Thyroid gland (tissue), 4 donors: ENCODE results near the gene MYZAP. TPM values are rescaled to one million over a fixed set of nuclear protein-coding genes. Genes with fewer than 3 reads are reported as not detected.

Experiments used
- DNase-seq, 2 donors: peaks; one replicate each; pipeline ENCODE4 v3.0.0-alpha.2; 2019
- H3K27ac ChIP-seq, 3 donors: fragments of 200-600 bp; sonication (generic); 1 replicate in 2 of 3; 2 replicates in 1 of 3; pipeline ENCODE4 v1.5.1; 2016 to 2019; ENCODE audit warnings: mild to moderate bottlenecking in 1 of 3, moderate library complexity in 1 of 3
- H3K27me3 ChIP-seq: fragments of 200-600 bp; sonication (generic); one replicate; pipeline ENCODE4 v1.5.1; 2019
- H3K36me3 ChIP-seq, 2 donors: fragments of 200-600 bp; sonication (generic); one replicate each; pipeline ENCODE4 v1.5.1; 2016 to 2019
- H3K4me1 ChIP-seq, 2 donors: fragments of 200-600 bp; sonication (generic); one replicate each; pipeline ENCODE4 v1.5.1; 2017 to 2019
- H3K4me3 ChIP-seq, 3 donors: fragments of 200-600 bp; sonication (generic); replicated peaks in 1 of 3; 1 replicate in 2 of 3; 2 replicates in 1 of 3; pipeline ENCODE4 v1.5.1; 2016; ENCODE audit warnings: mild to moderate bottlenecking in 1 of 3
- H3K9me3 ChIP-seq: fragments of 200-600 bp; sonication (generic); one replicate; pipeline ENCODE4 v1.5.1; 2017
- POLR2A ChIP-seq, 2 donors: fragments of 450-650 bp; IDR thresholded peaks; one replicate each; pipeline ENCODE4 v1.6.1; 2017; ENCODE audit warnings: antibody characterized with exemption in 2 of 2, mild to moderate bottlenecking in 2 of 2, moderate library complexity in 1 of 2
- WGBS, 2 donors: methylation state at CpG; one replicate each; pipeline ENCODE4 v1.1.5; 2017; 5-methylcytosine and 5-hydroxymethylcytosine counted together
- intact Hi-C: fragments of 100-400 bp; cut with DNase I; formaldehyde crosslinking; loops from one replicate; pipeline ENCODE4 v1.15.1; 2023
- total RNA-seq, 4 donors: library from RNA; depleted of rRNA; stranded (reverse); fragments of >200 nt; gene quantifications; one replicate each; pipeline ENCODE4 v1.2.3, GENCODE V29; 2016
- TF ChIP-seq, protein P1 (sequence below), 6 experiments: fragments of 200-600 bp in 3 of 6; fragments of 450-650 bp in 3 of 6; sonication (generic) in 3 of 6; IDR thresholded peaks; one replicate each; pipeline ENCODE4 v1.5.1; 2016 to 2019; ENCODE audit warnings: antibody characterized with exemption in 6 of 6, mild to moderate bottlenecking in 2 of 6, inconsistent platforms in 1 of 6, moderate library complexity in 1 of 6

The MYZAP gene
- total RNA-seq, 4 donors from 2014 or later: 3.2 to 20.7 (median 6.4) TPM

DNA sequence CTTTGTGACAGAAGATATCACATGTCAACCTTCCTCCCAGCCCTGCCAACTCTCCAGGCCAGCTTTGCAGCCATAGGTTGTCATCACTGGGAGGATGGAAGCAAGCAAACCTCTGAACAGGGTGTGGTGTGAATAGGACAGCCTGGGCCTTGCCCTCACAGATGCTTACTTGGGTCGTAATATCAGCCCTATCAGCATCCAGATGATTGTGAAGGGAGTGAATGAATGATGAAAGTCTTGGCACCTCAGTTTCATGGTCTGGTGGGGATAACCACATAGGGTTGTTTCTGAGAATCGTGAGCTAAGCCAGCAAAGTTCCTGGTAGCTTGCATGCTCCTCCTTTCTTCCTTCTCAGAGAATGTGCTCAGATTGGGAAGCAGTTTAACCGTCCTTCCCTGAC is 59.7 kb downstream of the MYZAP start:
- 90% methylated on average over 3 of the region's 3 CpGs for WGBS, 2 donors
- no peaks in the 10 kb centered on the region for H3K9me3 ChIP-seq
- H3K36me3 ChIP-seq: no peaks in the 10 kb centered on the region
- no peaks in the 10 kb centered on the region for H3K27me3 ChIP-seq
- TF ChIP-seq, protein P1, sequence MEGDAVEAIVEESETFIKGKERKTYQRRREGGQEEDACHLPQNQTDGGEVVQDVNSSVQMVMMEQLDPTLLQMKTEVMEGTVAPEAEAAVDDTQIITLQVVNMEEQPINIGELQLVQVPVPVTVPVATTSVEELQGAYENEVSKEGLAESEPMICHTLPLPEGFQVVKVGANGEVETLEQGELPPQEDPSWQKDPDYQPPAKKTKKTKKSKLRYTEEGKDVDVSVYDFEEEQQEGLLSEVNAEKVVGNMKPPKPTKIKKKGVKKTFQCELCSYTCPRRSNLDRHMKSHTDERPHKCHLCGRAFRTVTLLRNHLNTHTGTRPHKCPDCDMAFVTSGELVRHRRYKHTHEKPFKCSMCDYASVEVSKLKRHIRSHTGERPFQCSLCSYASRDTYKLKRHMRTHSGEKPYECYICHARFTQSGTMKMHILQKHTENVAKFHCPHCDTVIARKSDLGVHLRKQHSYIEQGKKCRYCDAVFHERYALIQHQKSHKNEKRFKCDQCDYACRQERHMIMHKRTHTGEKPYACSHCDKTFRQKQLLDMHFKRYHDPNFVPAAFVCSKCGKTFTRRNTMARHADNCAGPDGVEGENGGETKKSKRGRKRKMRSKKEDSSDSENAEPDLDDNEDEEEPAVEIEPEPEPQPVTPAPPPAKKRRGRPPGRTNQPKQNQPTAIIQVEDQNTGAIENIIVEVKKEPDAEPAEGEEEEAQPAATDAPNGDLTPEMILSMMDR (IDR thresholded peaks at IDR 0.05): no peak
- no peak for TF ChIP-seq POLR2A (IDR thresholded peaks at IDR 0.05)
- peaks cover 5 to 22% of the 10 kb centered on the region in 2 donors for H3K4me1 ChIP-seq
- intact Hi-C loops: no loop called here
- H3K4me3 ChIP-seq: no peak overlapping the region
- H3K27ac ChIP-seq: no peak overlapping the region
- no peak for DNase-seq

DNA sequence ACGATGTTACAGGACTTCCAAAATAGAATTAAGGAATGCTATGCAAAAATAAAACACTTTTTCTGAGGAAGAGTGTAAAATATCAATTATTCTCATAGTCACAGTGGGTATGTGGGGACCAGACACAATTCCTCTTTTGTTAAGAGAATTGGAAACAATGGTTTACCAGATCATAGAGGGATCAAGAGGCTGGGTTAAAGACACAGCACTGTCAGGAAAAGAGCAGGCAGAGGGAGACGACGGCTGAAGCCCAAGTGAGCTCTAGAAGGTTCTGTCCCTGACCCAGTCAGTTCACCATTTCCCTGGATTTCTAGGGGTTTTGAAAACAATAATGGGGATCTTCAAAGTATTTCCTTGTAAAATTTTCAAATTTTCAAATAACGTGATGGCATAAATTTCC is 60.8 kb downstream of the MYZAP start:
- H3K27me3 ChIP-seq: no peaks in the 10 kb centered on the region
- H3K36me3 ChIP-seq: no peaks in the 10 kb centered on the region
- no peak overlapping the region for H3K27ac ChIP-seq
- no peak for TF ChIP-seq POLR2A (IDR thresholded peaks at IDR 0.05)
- TF ChIP-seq, protein P1 (IDR thresholded peaks at IDR 0.05): no peak
- 89 to 94% methylated on average over 4 of the region's 4 CpGs for WGBS, 2 donors
- no peak for DNase-seq
- H3K4me3 ChIP-seq: no peak overlapping the region
- peaks cover 5 to 14% of the 10 kb centered on the region in 2 donors for H3K4me1 ChIP-seq
- H3K9me3 ChIP-seq: no peaks in the 10 kb centered on the region
- intact Hi-C loops: no loop called here

DNA sequence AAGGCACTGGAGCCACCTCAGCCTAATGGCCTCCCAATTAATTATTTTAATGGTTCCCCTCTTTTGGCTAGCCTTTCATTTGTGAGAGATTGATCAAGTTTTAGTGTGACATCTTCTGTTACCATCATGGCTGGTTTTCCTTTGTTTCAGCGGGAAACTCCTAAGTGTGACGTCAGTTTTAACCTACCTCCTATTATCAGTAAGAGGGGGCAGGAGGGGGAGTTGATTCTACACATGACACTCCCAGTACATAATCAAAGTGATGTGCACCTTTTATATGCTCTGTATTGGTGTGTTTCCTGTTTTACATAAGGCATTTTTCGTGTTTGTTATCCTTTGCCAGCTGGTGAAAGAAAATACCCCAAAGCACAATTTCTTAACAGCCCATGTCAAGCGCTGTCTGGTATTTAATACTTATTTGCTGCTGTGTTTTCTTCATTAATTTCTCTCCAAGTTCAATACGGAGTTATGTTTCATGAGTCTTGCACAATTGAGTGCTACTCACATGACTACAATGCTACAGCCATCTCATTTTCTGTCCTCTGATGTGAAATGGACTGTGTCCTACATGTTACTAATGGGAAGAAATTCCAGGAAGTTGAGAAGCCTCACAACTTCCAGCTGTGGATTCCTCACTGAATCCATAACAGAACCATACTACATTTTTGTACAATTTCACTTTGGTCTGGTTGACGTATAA is 62.6 kb downstream of the MYZAP start:
- no peaks in the 10 kb centered on the region for H3K27me3 ChIP-seq
- no peaks in the 10 kb centered on the region for H3K36me3 ChIP-seq
- intact Hi-C loops: no loop called here
- 64 to 69% methylated on average over 6 of the region's 6 CpGs for WGBS, 2 donors
- no peak for DNase-seq
- peak overlapping the region; percentile 33 to 54 (median 50) for H3K27ac ChIP-seq
- H3K4me3 ChIP-seq: no peak overlapping the region
- H3K9me3 ChIP-seq: no peaks in the 10 kb centered on the region
- TF ChIP-seq, protein P1 (IDR thresholded peaks at IDR 0.05): no peak
- TF ChIP-seq POLR2A (IDR thresholded peaks at IDR 0.05): no peak
- H3K4me1 ChIP-seq: peaks cover 5 to 11% of the 10 kb centered on the region in 2 donors

DNA sequence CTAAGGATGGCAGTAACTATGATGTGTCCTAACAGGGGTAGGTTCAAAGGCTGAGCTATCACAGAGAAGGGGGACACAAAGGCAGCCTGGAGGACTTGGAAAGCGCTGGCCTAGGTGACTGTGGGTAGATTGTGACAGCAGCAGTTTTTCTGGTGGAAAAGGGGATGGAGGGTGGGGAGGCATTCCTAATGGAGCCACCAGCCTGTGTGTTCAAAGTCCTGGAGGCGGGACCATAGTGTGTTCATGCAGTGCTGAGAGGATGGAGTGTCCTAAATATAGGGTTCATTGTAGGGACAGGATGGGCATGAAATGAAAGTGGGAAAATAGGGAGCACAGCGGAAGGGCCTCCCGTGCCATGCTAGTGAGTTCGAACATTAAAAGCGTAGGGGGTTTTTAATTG is 63.3 kb downstream of the MYZAP start:
- intact Hi-C loops: no loop called here
- H3K36me3 ChIP-seq: no peaks in the 10 kb centered on the region
- 81 to 83% methylated on average over 6 of the region's 6 CpGs for WGBS, 2 donors
- peaks cover 5 to 11% of the 10 kb centered on the region in 2 donors for H3K4me1 ChIP-seq
- no peaks in the 10 kb centered on the region for H3K9me3 ChIP-seq
- H3K4me3 ChIP-seq: no peak overlapping the region
- no peak for DNase-seq
- H3K27ac ChIP-seq: peak overlapping the region; percentile 32 to 54 (median 33)
- no peaks in the 10 kb centered on the region for H3K27me3 ChIP-seq
- no peak for TF ChIP-seq POLR2A (IDR thresholded peaks at IDR 0.05)
- TF ChIP-seq, protein P1 (IDR thresholded peaks at IDR 0.05): no peak

DNA sequence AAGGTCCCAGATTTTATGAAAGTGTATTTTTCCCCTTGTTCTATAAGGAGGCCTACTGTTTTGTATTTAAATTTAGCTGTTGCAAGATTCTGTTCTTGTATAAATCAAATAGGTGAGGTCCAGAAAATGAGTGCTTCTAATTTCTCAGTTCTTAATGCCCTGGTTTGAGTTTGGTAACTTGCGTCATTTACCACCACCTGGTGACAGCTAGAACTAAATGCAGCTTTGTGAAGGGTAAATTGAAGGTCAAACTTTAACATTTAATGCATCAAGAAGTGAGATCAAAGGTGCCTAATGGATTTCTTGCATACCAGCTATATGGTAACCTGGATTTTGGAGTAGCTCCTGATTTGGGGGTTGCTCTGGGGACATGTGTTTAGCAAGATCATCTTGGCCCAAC is 64.1 kb downstream of the MYZAP start:
- no peak for DNase-seq
- Histone ChIP-seq H3K36me3 (no peaks in the 10 kb centered on the region), H3K4me3 (no peak overlapping the region), H3K9me3 (no peaks in the 10 kb centered on the region), H3K27me3 (no peaks in the 10 kb centered on the region), H3K27ac (no peak overlapping the region), H3K4me1 (peaks cover 5 to 11% of the 10 kb centered on the region in 2 donors)
- 97 to 100% methylated on average over 1 of the region's 1 CpG for WGBS, 2 donors
- TF ChIP-seq POLR2A (IDR thresholded peaks at IDR 0.05): no peak
- TF ChIP-seq, protein P1 (IDR thresholded peaks at IDR 0.05): no peak
- intact Hi-C loops: no loop called here
